Mammary epithelial cell (primary cell): Measurements from ENCODE around the gene SLBP.

Experiments
- EZH2 ChIP-seq: IDR thresholded peaks from 2 replicates; pipeline ENCODE4 v1.6.1; 2012; ENCODE audit warnings: low read length, inconsistent platforms, borderline replicate concordance
- TF ChIP-seq, protein P1 (sequence below), 2 donors: IDR thresholded peaks in 1 of 2; conservative IDR thresholded peaks in 1 of 2; 2 replicates each; pipeline ENCODE4 v1.5.1; 2011 to 2012; ENCODE audit warnings: inconsistent platforms in 2 of 2, low read length in 2 of 2, mild to moderate bottlenecking in 2 of 2, control low read depth in 1 of 2, low read depth in 1 of 2; ENCODE audit not compliant: insufficient read depth in 1 of 2; ENCODE audit errors: extremely low read depth in 1 of 2

DNA sequence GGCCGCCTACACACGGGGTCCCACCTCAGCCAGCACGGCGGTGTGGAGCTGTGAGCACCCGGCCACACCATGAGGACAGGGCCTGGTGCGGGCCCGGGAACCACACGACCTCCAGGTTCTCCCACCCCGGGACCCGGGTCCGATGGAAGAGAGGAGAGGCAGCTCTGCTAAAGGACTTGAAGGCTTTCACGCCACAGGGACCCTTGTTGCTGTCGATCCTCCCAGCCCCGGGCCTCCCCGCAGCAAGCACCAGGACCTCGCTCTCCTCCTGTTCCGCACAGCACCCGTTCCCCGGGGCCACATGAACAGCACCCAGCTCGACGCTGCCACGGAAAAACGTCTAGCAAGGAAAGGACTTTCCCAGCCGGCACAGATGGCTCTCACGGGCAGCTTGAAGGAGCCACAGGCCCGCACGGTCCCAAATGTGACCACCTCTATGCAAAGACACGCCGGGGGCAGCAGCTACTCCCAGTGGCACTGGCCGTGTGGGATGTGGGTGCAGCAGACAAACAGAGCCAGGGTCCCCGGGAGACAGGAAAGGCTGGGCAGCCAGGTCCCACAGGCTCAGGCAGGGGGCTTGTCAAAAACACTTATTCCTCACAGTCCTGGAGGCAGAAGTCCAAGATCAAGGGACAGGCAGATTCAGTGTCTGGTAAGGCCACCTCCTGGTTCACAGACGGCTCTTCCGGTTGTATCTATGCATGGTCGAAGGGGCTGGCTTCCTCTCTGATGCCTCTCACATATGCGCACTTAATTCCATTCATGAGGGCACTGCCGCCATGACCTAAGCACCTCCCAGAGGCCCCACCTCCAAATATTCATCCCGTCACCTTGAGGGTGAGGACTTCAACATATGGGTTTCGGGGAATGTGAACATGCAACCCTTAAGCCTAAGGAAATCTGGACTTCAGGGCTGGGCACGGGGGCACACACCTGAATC lies 52.7 kb downstream of the SLBP start:
- TF ChIP-seq, protein P1, sequence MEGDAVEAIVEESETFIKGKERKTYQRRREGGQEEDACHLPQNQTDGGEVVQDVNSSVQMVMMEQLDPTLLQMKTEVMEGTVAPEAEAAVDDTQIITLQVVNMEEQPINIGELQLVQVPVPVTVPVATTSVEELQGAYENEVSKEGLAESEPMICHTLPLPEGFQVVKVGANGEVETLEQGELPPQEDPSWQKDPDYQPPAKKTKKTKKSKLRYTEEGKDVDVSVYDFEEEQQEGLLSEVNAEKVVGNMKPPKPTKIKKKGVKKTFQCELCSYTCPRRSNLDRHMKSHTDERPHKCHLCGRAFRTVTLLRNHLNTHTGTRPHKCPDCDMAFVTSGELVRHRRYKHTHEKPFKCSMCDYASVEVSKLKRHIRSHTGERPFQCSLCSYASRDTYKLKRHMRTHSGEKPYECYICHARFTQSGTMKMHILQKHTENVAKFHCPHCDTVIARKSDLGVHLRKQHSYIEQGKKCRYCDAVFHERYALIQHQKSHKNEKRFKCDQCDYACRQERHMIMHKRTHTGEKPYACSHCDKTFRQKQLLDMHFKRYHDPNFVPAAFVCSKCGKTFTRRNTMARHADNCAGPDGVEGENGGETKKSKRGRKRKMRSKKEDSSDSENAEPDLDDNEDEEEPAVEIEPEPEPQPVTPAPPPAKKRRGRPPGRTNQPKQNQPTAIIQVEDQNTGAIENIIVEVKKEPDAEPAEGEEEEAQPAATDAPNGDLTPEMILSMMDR (conservative IDR thresholded peaks at IDR 0.05 in 1 of 2, IDR thresholded peaks at IDR 0.05 in 1 of 2; ENCODE audit: extremely low read depth in 1 of 2, insufficient read depth in 1 of 2, low read depth in 1 of 2, low read length in 2 of 2) = no peak
- no peak for TF ChIP-seq EZH2
